Loucy (cell line): ENCODE measurements around the gene SLC25A30.

Source experiments
- EZH2phosphoT487 ChIP-seq: fragments of 200-600 bp; IDR thresholded peaks from 2 replicates; pipeline ENCODE4 v1.6.1; 2018; ENCODE audit warnings: antibody characterized with exemption, mild to moderate bottlenecking, moderate library complexity, borderline replicate concordance
- TF ChIP-seq, protein P1 (sequence below): fragments of 200-600 bp; sonication (generic); conservative IDR thresholded peaks from 2 replicates; pipeline ENCODE4 v1.5.1; 2014; ENCODE audit warnings: mild to moderate bottlenecking, antibody characterized with exemption, low read length

DNA sequence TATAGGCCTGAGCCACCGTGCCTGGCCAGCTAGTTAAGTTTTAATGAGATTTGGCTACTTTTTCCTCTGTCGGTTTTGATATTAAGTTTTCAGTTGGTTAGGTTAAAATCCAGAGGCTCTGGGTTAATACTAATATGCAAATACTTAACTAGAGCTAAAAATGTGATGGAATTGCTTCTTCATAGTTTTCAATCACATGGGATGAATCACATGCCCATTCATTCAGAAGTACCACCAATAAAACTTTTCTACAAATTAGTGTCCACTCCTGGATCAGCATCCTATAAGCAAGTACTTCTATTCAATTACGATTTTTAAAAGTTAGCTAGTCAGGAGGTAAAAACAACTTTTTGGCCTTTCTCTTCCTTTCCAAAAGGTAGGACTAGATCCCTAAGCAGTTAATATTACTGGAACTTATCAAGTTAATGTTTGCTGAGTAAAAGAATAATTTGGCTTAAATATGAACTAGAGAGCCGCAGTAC, 4.3 kb downstream of the SLC25A30 start:
- TF ChIP-seq, protein P1, sequence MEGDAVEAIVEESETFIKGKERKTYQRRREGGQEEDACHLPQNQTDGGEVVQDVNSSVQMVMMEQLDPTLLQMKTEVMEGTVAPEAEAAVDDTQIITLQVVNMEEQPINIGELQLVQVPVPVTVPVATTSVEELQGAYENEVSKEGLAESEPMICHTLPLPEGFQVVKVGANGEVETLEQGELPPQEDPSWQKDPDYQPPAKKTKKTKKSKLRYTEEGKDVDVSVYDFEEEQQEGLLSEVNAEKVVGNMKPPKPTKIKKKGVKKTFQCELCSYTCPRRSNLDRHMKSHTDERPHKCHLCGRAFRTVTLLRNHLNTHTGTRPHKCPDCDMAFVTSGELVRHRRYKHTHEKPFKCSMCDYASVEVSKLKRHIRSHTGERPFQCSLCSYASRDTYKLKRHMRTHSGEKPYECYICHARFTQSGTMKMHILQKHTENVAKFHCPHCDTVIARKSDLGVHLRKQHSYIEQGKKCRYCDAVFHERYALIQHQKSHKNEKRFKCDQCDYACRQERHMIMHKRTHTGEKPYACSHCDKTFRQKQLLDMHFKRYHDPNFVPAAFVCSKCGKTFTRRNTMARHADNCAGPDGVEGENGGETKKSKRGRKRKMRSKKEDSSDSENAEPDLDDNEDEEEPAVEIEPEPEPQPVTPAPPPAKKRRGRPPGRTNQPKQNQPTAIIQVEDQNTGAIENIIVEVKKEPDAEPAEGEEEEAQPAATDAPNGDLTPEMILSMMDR = no peak
- no peak for TF ChIP-seq EZH2phosphoT487
